Activated CD4-positive, alpha-beta memory T cell treated with anti-CD3 and anti-CD28 coated beads, Interleukin-2, amount 10 ng/mL, durations not matched to agents 7 days and 5 days (primary cell): ENCODE results near the gene BICRA. TPM values are rescaled to one million over a fixed set of nuclear protein-coding genes. Genes with fewer than 3 reads are reported as not detected.
"Not testable (repeated sequence)": the region's sequence is repeated elsewhere in the genome, so short reads cannot be mapped to it uniquely, and the experiment has no call there.

Experiments used
- CTCF ChIA-PET: fragments of 350-600 bp; sonication (Branson Sonifier 250); formaldehyde crosslinking; loops from one replicate; lab custom pipeline; 2021; ENCODE audit warnings: antibody characterized with exemption, inconsistent platforms; lab: Charles Lee
- POLR2A ChIA-PET: fragments of 350-600 bp; sonication (Branson Sonifier 250); formaldehyde crosslinking; loops from one replicate; lab custom pipeline; 2021; ENCODE audit warnings: antibody characterized with exemption; lab: Charles Lee
- DNase-seq: peaks from one replicate; pipeline ENCODE4 v3.0.0-alpha.2; 2020
- H3K27ac Mint-ChIP-seq: one replicate; pipeline ENCODE4 v1.8.0; 2021; ENCODE audit warnings: mild to moderate bottlenecking, mixed read lengths
- H3K27me3 Mint-ChIP-seq: one replicate; pipeline ENCODE4 v1.8.0; 2021; ENCODE audit warnings: mixed read lengths
- H3K36me3 Mint-ChIP-seq: one replicate; pipeline ENCODE4 v1.8.0; 2021; ENCODE audit warnings: low read depth, mixed read lengths
- H3K4me1 Mint-ChIP-seq: one replicate; pipeline ENCODE4 v1.8.0; 2021; ENCODE audit warnings: mixed read lengths
- H3K4me3 Mint-ChIP-seq: one replicate; pipeline ENCODE4 v1.8.0; 2021; ENCODE audit warnings: mild to moderate bottlenecking, mixed read lengths
- H3K9me3 Mint-ChIP-seq: one replicate; pipeline ENCODE4 v1.8.0; 2021; ENCODE audit warnings: mixed read lengths
- total RNA-seq, 2 experiments: library from RNA; stranded (reverse); gene quantifications; one replicate each; pipeline ENCODE4 v1.2.3, GENCODE V29; 2021

BICRA gene
- total RNA-seq, 2 experiments from 2014 or later, result 20.2 to 23.3 TPM

DNA sequence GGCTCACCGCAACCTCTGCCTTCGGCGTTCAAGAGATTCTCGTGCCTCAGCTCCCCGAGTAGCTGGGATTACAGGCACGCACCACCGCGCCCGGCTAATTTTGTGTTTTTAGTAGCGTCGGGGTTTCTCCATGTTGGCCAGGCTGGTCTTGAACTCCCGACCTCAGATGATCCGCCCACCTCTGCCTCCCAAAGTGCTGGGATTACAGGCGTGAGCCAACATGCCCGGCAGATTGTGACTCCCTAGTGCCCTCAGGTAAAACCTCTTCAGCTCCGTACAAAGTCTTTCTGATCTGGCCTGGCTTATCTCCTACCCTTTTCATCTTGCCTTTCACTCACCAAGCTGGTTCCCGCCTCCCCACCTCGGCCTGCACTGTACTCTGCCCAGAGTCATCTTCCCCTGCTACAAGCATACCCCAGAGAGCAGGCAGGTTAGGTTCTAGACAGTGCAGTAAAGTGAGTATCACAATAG, 15.0 kb downstream of the BICRA start:
- H3K27ac Mint-ChIP-seq, result no peak overlapping the region
- ChIA-PET CTCF (no interaction called here), POLR2A (no interaction called here)
- H3K36me3 Mint-ChIP-seq, result peaks cover 4% of the 10 kb centered on the region
- no peaks in the 10 kb centered on the region for H3K9me3 Mint-ChIP-seq
- H3K27me3 Mint-ChIP-seq, result no peaks in the 10 kb centered on the region
- H3K4me1 Mint-ChIP-seq, result peaks cover 2% of the 10 kb centered on the region
- DNase-seq, result no peak
- no peak overlapping the region for H3K4me3 Mint-ChIP-seq

DNA sequence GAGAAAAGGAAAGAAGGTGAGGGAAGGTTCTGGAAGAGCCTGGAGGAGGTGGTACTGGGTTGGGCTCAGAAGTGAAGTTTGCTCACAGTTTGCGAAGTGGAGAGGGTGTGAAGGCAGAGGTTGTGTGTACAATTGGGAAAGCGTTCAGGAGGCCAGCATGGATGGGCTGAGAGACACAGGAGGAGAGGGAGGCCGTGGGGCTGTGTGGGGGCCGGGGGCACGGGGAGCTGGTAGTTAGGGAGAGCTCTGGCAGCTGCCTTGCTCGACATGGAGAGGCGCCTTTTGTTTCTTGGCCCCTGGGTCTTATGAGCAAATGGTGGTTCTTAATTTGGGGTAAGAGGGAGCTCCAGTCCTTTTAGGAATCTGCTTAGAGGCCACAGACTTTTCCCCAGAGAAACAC, 16.7 kb downstream of the BICRA start:
- no peak for DNase-seq
- Mint-ChIP-seq H3K27ac (no peak overlapping the region), H3K9me3 (no peaks in the 10 kb centered on the region), H3K4me1 (peaks cover 2% of the 10 kb centered on the region), H3K4me3 (no peak overlapping the region), H3K27me3 (no peaks in the 10 kb centered on the region), H3K36me3 (peaks cover 4% of the 10 kb centered on the region)
- POLR2A ChIA-PET, result interaction anchor here (0.7 kb wide), 1 partner anchor 337 kb away, joined by 3 read pairs; no protein-coding TSS in a partner anchor
- CTCF ChIA-PET, result interaction anchor here (0.8 kb wide), 1 partner anchor 1075 kb away, joined by 3 read pairs; no protein-coding TSS in a partner anchor

DNA sequence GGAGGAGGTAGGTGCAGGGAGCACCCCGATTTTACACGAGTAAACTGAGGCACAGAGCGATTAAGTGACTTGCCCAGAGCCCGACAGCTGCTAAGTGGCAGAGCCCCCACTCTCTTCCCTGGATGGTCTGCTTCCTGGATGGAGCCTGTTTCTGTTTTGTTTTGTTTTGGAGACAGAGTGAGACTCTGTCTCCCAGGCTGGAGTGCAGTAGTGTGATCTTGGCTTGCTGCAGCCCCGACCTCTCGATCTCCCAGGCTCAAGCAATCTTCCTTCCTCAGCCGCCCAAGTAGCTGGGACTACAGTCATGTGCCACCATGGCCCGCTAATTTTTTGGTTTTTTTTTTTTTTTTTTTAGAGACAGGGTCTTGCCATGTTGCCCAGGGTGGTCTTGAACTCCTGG, 17.3 kb downstream of the BICRA start:
- H3K4me1 Mint-ChIP-seq, result peaks cover 2% of the 10 kb centered on the region
- H3K4me3 Mint-ChIP-seq, result no peak overlapping the region
- H3K9me3 Mint-ChIP-seq, result no peaks in the 10 kb centered on the region
- ChIA-PET POLR2A (no interaction called here), CTCF (no interaction called here)
- H3K27ac Mint-ChIP-seq, result no peak overlapping the region
- no peak for DNase-seq
- peaks cover 4% of the 10 kb centered on the region for H3K36me3 Mint-ChIP-seq
- H3K27me3 Mint-ChIP-seq, result no peaks in the 10 kb centered on the region

DNA sequence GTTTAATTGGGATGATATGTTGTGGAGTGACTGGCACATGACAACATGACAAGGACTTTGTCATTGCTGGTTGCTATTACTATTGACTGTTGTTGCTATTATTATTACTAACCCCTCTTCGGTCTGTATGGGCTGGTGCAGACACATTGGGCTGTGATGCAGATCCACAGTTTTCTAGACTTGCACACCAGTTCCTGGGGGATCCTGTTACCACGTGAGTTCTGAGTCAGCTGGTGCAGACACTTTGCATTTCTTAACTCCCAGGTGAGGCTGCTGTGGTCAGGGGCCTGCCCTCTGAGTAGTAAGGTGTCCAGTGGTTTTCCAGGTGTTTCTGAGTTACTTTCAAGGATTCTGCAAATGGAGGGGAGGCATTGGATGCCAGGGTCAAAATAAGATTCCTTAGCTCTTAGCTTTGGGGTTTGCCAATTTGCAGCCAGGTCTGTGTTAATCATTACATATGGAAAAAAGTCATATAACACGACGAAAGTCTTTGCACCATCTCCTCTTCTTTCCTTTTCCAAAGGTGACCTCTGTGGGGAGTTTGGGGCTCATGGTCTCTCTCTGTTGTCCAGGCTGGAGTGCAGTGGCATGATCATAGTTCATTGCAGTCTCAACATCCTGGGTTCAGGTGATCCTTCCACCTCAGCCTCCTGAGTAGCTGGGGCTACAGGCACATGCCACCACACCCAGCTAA, 19.3 kb downstream of the BICRA start:
- H3K27me3 Mint-ChIP-seq, result no peaks in the 10 kb centered on the region
- peaks cover 2% of the 10 kb centered on the region for H3K4me1 Mint-ChIP-seq
- ChIA-PET CTCF (interaction anchor here (1.2 kb wide), 1 partner anchor 200 kb away, joined by 4 read pairs; no protein-coding TSS in a partner anchor), POLR2A (no interaction called here)
- H3K27ac Mint-ChIP-seq, result no peak overlapping the region
- H3K9me3 Mint-ChIP-seq, result no peaks in the 10 kb centered on the region
- H3K4me3 Mint-ChIP-seq, result no peak overlapping the region
- DNase-seq, result no peak
- peaks cover 4% of the 10 kb centered on the region for H3K36me3 Mint-ChIP-seq

DNA sequence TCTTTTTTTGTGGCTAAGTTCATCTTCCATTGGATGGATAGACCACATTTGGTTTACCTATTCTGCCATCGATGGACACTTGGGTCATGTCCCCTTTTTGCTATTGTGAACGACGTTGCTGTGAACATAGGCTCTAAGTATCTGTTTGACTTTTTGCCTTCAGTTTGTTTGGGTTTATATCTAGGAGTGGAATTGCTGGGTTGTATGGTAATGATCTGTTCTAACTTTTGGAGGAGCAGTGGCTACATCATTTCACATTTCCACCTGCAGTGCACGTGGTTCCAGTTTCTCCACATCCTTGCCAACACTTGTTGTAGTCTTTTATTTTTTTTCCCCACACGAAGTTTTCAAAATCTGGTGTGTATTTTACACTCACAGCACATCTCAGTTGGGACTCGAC, 21.7 kb downstream of the BICRA start:
- H3K9me3 Mint-ChIP-seq, result no peaks in the 10 kb centered on the region
- CTCF ChIA-PET, result no interaction called here
- H3K27ac Mint-ChIP-seq, result no peak overlapping the region
- H3K27me3 Mint-ChIP-seq, result no peaks in the 10 kb centered on the region
- no peak overlapping the region for H3K4me3 Mint-ChIP-seq
- POLR2A ChIA-PET, result no interaction called here
- H3K36me3 Mint-ChIP-seq, result no peaks in the 10 kb centered on the region
- H3K4me1 Mint-ChIP-seq, result no peaks in the 10 kb centered on the region
- no peak for DNase-seq

DNA sequence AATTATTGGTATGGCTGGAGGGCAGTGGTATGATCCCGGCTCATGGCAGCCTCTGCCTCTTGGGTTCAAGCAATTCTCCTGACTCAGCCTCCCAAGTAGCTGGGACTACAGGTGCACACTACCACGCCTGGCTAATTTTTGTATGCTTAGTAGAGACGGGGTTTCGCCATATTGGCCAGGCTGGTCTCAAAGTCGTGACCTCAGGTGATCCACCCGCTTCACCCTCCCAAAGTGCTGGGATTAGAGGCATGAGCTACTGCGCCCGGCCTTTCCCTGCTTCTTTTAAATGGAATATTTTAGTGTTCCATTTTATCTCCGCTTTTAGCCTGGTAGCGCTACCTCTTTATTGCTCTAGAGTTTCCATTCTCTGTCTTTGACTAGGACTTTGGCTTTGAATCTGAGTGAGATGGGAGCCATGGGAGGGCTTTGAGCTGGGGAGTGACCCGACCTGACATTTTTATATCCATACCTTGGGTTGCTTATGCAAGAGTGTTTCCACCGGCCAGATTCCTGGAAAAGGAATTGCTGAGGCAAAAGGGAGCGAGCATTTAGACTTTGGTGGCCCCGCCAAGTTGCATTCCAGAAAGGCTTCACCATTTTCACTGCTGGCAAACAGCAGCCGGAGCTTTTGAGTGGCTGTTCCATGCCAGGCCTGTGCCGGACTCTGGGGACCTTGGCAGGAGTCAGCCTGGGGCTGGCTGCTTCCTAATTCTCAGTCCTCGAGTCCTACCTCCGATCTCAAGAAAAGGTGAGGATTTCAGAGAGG, 22.9 kb downstream of the BICRA start:
- no peak for DNase-seq
- no peaks in the 10 kb centered on the region for H3K36me3 Mint-ChIP-seq
- H3K27me3 Mint-ChIP-seq, result no peaks in the 10 kb centered on the region
- no peak overlapping the region for H3K4me3 Mint-ChIP-seq
- ChIA-PET POLR2A (no interaction called here), CTCF (interaction anchor here (1.1 kb wide), 1 partner anchor 147 kb away, joined by 3 read pairs; the partner anchor contains the start of gene KPTN)
- peaks cover 3% of the 10 kb centered on the region for H3K4me1 Mint-ChIP-seq
- no peaks in the 10 kb centered on the region for H3K9me3 Mint-ChIP-seq
- H3K27ac Mint-ChIP-seq, result no peak overlapping the region

DNA sequence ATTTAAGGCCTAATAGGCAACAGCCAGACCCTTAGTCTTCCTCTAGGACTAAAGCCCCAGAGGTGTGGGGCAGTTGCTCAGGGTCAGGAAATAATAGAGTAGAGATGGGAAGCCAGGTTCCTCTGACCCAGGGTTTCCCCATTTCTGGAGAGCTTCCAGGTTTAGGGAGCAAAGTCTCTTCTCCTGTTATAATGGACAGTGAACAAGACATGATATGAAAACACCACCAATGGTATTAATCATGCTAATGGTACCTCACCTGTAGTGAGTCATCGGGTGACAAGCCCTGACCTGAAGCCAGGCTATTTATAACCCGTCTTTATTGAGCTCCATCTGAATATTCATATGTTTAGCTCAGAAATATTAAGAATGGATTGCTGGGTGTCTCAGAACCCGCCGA, 24.6 kb downstream of the BICRA start:
- Mint-ChIP-seq H3K27ac (no peak overlapping the region), H3K27me3 (no peaks in the 10 kb centered on the region), H3K4me1 (peaks cover 14% of the 10 kb centered on the region), H3K9me3 (no peaks in the 10 kb centered on the region), H3K4me3 (no peak overlapping the region), H3K36me3 (peaks cover 6% of the 10 kb centered on the region)
- POLR2A ChIA-PET, result no interaction called here
- no peak for DNase-seq
- CTCF ChIA-PET, result no interaction called here

DNA sequence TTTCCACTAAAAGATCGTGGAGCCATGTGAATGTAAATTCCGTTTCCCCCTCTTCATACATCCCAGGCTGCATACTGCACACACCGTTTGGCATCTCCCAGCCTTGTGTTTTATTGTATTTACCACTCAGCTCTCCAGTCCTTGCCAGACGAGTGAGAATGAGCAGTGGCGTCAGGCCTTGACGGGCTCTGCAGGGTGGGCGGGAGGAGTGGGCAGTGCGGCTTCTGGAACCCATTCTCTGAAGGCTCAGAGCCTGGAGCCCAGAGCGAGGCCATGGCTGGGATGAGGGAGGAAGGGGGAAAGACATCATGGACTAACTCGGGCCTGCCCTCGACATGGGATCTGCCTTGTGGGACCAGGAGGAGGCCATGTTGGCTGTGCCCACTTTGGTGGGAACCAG, 25.1 kb downstream of the BICRA start:
- Mint-ChIP-seq H3K36me3 (peaks cover 6% of the 10 kb centered on the region), H3K27ac (no peak overlapping the region), H3K4me3 (no peak overlapping the region), H3K9me3 (no peaks in the 10 kb centered on the region), H3K27me3 (no peaks in the 10 kb centered on the region), H3K4me1 (peaks cover 14% of the 10 kb centered on the region)
- no peak for DNase-seq
- ChIA-PET POLR2A (no interaction called here), CTCF (no interaction called here)

DNA sequence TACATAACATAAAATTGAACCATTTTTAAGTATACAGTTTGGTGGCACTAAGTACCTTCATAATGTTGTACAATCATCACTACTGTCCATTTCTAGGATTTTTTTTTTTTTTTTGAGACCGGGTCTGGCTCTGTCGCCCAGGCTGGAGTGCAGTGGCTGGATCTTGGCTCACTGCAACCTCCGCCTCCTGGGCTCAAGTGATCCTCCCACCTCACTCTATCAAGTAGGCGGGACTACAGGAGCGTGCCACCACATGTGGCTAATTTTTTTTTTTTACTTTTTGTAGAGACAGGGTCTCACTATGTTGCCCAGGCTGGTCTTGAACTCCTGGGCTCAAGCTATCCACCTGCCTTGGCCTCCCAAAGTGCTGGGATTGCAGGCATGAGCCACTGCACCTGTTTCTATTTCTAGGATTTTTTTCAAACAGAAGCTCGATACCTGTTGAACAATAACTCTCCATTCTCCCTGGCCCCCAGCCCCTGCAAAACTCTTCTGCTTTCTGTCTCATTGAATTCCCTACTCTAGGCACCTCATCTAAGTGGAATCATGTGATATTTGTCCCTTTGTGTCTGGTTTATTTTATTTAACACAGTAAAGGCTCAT, 26.3 kb downstream of the BICRA start:
- H3K27me3 Mint-ChIP-seq, H3K27ac Mint-ChIP-seq, H3K36me3 Mint-ChIP-seq, POLR2A ChIA-PET, DNase-seq, CTCF ChIA-PET, H3K9me3 Mint-ChIP-seq, H3K4me3 Mint-ChIP-seq: not testable (repeated sequence)
- H3K4me1 Mint-ChIP-seq, result peaks cover 14% of the 10 kb centered on the region

DNA sequence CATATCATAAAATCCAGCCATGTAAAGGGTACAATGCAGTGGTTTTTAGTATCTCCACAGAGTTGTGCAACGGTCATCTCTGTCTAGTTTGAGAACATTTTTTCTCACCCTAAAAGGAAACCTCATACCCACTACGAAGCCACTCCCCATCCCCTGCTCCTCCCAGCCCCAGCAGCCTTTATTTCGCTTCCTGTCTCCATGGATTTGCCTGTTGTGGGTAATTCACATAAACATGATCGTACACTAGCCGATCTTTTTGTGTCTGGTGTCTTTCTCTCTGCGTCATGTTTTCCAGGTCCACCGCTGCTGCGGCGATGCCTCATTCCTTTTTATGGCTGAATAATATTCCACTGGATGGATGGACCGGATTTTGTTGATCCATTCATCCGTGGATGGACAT, 28.6 kb downstream of the BICRA start:
- H3K4me1 Mint-ChIP-seq, result peaks cover 14% of the 10 kb centered on the region
- no peaks in the 10 kb centered on the region for H3K9me3 Mint-ChIP-seq
- H3K27ac Mint-ChIP-seq, result no peak overlapping the region
- H3K27me3 Mint-ChIP-seq, result no peaks in the 10 kb centered on the region
- no peak for DNase-seq
- H3K36me3 Mint-ChIP-seq, result peaks cover 11% of the 10 kb centered on the region
- CTCF ChIA-PET, result no interaction called here
- POLR2A ChIA-PET, result no interaction called here
- H3K4me3 Mint-ChIP-seq, result no peak overlapping the region

DNA sequence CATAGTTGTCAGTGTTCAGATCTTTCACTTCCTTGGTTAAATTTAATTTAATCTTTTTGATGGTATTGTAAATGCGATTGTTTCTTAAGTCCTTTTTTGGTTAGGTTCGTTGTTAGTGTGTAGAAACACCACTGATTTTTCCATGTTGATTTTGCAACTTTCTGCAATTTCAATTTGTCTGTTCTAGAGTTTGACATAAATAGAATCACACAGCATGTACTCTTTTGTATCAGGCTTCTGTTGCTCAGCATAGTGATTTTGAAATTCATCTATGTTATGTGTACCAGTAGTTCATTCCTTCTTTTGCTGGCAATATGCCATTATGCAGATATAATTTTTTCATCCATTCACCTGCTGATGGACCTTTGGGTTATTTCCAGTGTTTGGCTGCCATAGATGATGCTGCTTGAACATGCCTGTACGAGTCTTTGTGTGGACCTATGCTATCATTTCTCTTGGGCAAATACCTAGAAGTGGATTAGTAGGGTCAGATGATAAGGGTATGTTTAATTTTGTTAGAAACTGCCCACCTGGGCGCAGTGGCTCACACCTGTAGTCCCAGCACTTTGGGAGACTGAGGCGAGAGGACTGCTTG, 33.1 kb downstream of the BICRA start:
- H3K4me1 Mint-ChIP-seq, result peaks cover 10% of the 10 kb centered on the region
- ChIA-PET CTCF (no interaction called here), POLR2A (no interaction called here)
- H3K9me3 Mint-ChIP-seq, result no peaks in the 10 kb centered on the region
- no peak overlapping the region for H3K27ac Mint-ChIP-seq
- H3K4me3 Mint-ChIP-seq, result no peak overlapping the region
- no peaks in the 10 kb centered on the region for H3K27me3 Mint-ChIP-seq
- no peak for DNase-seq
- H3K36me3 Mint-ChIP-seq, result peaks cover 26% of the 10 kb centered on the region

DNA sequence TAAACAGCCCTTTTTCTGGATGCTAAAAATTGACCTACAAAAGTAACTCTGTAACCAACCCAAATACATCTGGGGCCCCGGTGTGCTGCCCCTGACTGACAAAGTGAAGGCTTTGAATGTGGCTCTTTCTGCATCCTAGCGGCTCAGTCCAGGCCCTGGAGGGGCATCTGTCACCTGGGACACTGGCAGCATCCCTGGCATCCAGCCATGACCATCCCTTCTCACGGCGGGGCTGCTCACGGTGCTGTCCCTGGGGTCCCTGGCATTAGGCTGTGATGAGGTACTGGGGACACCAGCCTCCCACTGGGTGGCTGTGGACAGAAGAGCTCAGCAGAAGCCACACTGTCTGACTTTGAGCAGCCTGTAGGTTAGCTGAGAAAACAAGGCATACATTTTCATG, 34.3 kb downstream of the BICRA start:
- DNase-seq, result no peak
- ChIA-PET POLR2A (no interaction called here), CTCF (no interaction called here)
- H3K27ac Mint-ChIP-seq, result no peak overlapping the region
- H3K4me3 Mint-ChIP-seq, result no peak overlapping the region
- peaks cover 27% of the 10 kb centered on the region for H3K36me3 Mint-ChIP-seq
- H3K4me1 Mint-ChIP-seq, result peaks cover 6% of the 10 kb centered on the region
- no peaks in the 10 kb centered on the region for H3K9me3 Mint-ChIP-seq
- no peaks in the 10 kb centered on the region for H3K27me3 Mint-ChIP-seq

DNA sequence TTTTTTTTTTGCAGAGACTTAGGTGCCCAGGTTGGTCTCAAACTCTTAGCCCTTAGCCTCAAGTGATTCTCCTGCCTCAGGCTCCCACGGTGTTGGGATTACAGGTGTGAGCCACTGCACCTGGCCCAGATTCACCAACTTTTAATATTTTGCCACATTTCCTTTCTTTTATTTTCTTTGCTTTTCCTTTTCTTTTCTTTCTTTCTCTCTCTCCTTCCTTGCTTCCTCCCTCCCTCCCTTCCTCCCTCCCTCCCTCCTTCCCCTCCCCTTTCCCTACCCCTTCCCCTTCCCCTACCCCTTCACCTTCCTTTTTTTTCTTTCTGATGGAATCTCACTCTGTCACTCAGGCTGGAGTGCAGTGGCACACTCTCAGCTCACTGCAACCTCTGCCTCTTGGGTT, 35.3 kb downstream of the BICRA start:
- ChIA-PET POLR2A (no interaction called here), CTCF (no interaction called here)
- no peak overlapping the region for H3K4me3 Mint-ChIP-seq
- no peak overlapping the region for H3K27ac Mint-ChIP-seq
- H3K36me3 Mint-ChIP-seq, result peaks cover 27% of the 10 kb centered on the region
- H3K27me3 Mint-ChIP-seq, result no peaks in the 10 kb centered on the region
- H3K4me1 Mint-ChIP-seq, result peaks cover 4% of the 10 kb centered on the region
- no peak for DNase-seq
- H3K9me3 Mint-ChIP-seq, result no peaks in the 10 kb centered on the region
